Left cardiac atrium (tissue), 4 donors: ENCODE data around the gene WDFY4. TPM values are rescaled to one million over a fixed set of nuclear protein-coding genes. Genes with fewer than 3 reads are reported as not detected.

Experiments used
- ATAC-seq, 2 donors: fragments of 200-7000 bp; cut with Tn5 transposase; one replicate each; pipeline ENCODE4 v1.9.1; 2020; ENCODE audit warnings: mild to moderate bottlenecking in 2 of 2, moderate library complexity in 2 of 2
- DNase-seq: peaks from one replicate; pipeline ENCODE4 v3.0.0-alpha.2; 2020
- intact Hi-C, 2 donors: fragments of 100-400 bp; cut with DNase I; formaldehyde crosslinking; loops; one replicate each; pipeline versions ENCODE4 v1.14.1 to v1.15.1; 2022 to 2023
- total RNA-seq, 2 donors: library from RNA; stranded (reverse); fragmentation: NEBNext Ultra II Directional; extraction: Animal tissue kit (Norgen Biotek cat#: 25700); gene quantifications; one replicate each; pipeline ENCODE4 v1.2.1, GENCODE V29; 2021
- donor health status: DM: no; HTN: yes; CAD: no.
- donor health status: DM: no; HTN: yes; CAD: no; lungs with severe emphysema.
- donor health status: DM: yes; HTN: yes; CAD: no.
- donor health status: Dilated cardiomyopathy.

The WDFY4 gene
- total RNA-seq, 2 donors from 2014 or later = 2.6 to 3.8 TPM

- ATAC-seq = no peak
- intact Hi-C loops = loop anchor here in 1 of 2 donors (10.0 kb wide), 1 partner anchor 308 kb away; no protein-coding TSS in a partner anchor
- DNase-seq = no peak
Observed at GRCh38 chr10:48973065-48973464, 288.4 kb downstream of the WDFY4 start.

DNA sequence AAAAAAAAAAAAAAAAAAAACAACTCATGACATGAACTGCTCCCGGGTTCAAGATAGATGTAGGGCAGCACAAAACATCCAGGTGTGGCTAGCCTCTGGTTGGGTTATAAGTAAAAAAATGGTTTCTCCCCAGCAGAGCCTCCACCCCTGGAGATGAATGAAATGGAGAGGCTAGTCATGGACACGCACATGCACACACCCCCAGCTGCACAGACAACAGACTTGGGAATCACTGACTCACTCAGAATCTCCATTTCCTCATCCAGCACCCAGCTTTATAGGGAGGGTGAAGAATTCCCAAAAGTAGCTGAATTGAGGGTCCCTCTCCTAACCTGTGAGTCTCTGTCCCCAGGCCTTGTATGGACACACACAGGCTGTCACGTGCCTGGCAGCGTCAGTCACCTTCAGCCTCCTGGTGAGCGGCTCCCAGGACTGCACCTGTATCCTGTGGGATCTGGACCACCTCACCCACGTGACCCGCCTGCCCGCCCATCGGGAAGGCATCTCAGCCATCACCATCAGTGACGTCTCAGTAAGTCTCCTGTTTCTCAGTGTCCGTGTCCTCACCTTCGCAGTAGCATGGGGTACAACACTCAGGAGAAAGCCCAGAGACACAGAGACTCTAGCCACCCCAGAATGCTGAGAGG, 290.0 kb downstream of the WDFY4 start:
- intact Hi-C loops = loop anchor here (5.0 to 10.0 kb wide), 2 partner anchors 310 to 312 kb away; no protein-coding TSS in a partner anchor
- ATAC-seq (no peak), DNase-seq (no peak)

- ATAC-seq (peak; percentile 41 to 77), DNase-seq (no peak)
- intact Hi-C loops = loop anchor here (5.0 to 10.0 kb wide), 2 partner anchors 311 to 314 kb away; no protein-coding TSS in a partner anchor
Observed at GRCh38 chr10:48976196-48976595, 291.5 kb downstream of the WDFY4 start.

DNA sequence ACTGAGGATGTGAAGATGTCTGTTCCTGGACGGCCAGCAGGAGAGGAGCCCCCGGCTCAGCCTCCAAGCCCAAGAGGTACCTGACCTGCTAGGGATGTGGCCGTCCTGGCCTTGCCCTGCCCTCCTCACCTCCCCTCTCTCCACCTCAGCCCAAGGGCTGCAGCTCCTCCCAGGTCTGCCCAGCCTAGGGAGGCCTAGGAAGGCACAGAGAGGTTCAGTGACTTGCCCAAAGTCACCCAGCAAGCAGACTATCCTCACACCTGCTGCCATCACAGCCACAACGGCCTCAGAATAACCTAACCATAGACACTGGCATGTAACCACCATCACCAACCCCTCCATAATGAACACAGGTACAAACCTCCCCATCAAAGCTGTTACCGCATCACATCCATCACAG, 293.6 kb downstream of the WDFY4 start:
- ATAC-seq = no peak
- intact Hi-C loops = loop anchor here (5.0 to 10.0 kb wide), 2 partner anchors 314 to 316 kb away; no protein-coding TSS in a partner anchor
- no peak for DNase-seq

- DNase-seq (peak; percentile 72), ATAC-seq (peak; percentile 88)
- intact Hi-C loops = loop anchor here (2.0 to 5.0 kb wide), 2 partner anchors 179 to 181 kb away; no protein-coding TSS in a partner anchor
Observed at GRCh38 chr10:48981310-48981907, 296.7 kb downstream of the WDFY4 start.

DNA sequence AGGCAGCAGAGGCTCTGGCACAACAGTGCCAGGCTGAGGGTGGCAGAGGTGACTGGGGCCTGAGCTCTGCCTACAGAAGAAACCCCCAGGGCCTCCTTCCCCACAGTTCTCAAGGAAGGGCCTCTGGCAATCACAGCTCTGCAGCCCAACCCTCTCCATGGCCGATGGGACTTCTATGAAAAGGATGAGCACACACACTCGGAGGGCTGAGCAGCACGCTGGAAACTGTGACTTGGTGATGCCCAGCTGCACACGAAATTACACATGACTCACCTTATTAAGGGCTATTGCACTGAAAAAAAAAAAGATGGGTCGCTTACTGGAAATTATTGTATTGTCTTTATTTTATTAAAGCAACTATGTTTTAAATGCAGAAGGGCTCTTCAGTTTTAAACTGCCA, 297.9 kb downstream of the WDFY4 start:
- ATAC-seq (no peak), DNase-seq (no peak)
- intact Hi-C loops = loop anchor here in 1 of 2 donors (5.0 kb wide), 1 partner anchor 180 kb away; no protein-coding TSS in a partner anchor

GRCh38 chr10:48983648-48984351, 299.1 kb downstream of the WDFY4 start:
- no peak for DNase-seq
- intact Hi-C loops = loop anchor here in 1 of 2 donors (5.0 kb wide), 1 partner anchor 179 kb away; no protein-coding TSS in a partner anchor
- no peak for ATAC-seq

- intact Hi-C loops = no loop called here
- ATAC-seq (no peak), DNase-seq (no peak)
Observed at GRCh38 chr10:48985621-48986158, 301.0 kb downstream of the WDFY4 start.

DNA sequence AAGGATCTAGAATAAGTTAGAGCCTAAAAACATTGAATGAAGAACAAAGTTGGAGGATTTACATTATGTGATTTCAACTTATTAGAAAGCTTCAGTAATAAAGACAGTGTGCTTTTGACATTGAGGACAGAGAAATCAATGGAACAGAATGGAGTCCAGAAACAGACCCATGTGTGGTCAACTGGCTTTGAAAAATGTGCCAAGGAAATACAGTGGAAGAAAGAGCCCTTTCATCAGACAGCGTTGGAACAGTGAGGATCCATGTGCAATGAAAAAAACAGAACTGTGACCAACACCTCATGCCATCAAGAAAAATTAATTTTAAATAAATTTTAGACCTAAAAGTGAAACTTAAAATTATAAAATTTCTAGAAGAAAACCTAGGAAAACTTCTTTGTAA, 305.6 kb downstream of the WDFY4 start:
- intact Hi-C loops = no loop called here
- DNase-seq (no peak), ATAC-seq (no peak)

- no peak for DNase-seq
- intact Hi-C loops = no loop called here
- peak in 1 of 2 donors; percentile 25 for ATAC-seq
Observed at GRCh38 chr10:48993627-48994026, 309.0 kb downstream of the WDFY4 start.

DNA sequence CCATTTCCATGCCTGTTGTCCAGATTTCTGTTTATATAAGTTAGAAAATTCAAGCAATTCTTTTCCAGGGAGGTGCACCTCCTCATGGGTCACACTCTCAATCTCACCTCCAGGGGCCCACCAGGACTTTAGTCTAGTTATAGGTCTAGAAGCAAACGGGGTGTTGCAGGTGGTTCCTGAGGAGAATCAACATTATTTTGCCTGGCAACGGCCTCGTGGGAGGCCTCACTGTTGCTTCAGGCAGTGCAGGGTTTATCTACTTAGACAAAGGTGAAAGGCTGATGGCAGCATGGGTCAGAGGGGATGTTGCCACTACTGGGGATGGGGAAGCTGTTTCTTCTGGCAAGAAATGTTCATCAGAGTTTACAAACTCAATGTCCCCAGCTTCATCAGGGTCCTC, 311.7 kb downstream of the WDFY4 start:
- intact Hi-C loops = no loop called here
- DNase-seq = no peak
- ATAC-seq = no peak

GRCh38 chr10:48999346-48999745, 314.7 kb downstream of the WDFY4 start:
- no peak for DNase-seq
- ATAC-seq = no peak
- intact Hi-C loops = no loop called here

DNA sequence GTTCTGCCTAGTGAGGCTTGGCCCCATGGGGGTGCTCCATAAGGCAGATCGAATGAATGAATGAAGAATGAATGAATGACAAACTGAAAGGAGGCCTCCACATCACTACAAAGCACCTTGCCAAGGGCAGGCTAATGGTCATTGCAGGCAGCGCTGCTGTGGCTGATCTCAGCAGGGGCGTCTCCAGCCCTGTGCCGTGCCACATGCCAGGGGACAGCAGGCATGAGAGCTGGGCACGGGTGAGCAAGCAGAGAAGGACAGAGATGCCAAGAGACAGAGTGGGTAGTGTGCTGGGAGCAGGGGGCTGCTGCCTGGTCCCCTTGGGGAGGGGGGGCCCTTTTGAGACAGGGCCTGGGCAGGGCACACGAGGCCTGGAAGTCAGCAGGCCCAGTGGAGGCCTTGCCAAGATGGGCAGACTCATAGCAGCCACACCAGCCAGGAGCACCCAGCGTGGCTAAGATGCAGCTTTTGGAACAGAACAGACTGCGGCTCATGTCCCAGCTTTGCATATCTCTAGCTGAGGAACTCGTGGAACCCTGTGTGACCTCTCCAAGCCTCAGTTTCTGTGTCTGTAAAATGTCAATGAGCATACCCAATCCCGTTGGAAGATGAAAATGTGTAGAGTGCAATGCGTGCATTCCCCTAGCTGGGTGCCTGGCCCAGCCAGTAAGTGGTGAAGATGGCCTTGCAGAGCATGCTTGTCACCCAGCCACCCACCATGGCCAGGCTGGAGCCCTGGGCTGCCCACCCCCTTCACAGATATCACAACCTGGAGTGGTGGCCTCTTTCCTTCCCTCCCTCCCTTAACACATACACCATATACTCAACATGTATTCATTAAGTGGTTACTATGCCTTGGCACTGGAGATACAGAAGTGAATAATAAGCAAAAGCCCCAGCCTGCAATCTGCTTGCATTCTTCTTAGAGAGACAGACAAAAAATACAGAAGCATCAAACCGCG, 316.0 kb downstream of the WDFY4 start:
- intact Hi-C loops = no loop called here
- peak in 1 of 2 donors; percentile 10 for ATAC-seq
- no peak for DNase-seq

DNA sequence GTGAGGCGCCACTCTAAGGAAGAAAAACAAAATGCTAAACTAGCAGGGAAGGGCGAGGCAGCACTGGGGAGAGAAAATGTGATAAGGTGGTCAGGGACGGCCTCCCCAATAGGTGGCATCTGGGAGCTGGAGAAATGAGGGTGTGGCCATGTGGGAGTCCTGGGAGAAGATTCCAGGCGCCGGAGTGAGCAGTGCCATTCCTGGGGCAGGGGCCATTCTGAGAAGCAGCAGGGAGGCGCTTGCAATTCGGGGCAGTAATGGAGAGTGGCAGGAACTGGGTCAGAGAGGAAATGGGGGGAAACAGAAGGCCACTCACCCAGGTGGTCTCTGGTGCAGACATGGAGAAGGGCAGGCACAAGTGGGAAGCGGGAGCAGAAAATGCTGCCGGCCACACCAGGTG, 316.7 kb downstream of the WDFY4 start:
- peak; percentile 70 to 84 for ATAC-seq
- peak; percentile 44 for DNase-seq
- intact Hi-C loops = no loop called here

DNA sequence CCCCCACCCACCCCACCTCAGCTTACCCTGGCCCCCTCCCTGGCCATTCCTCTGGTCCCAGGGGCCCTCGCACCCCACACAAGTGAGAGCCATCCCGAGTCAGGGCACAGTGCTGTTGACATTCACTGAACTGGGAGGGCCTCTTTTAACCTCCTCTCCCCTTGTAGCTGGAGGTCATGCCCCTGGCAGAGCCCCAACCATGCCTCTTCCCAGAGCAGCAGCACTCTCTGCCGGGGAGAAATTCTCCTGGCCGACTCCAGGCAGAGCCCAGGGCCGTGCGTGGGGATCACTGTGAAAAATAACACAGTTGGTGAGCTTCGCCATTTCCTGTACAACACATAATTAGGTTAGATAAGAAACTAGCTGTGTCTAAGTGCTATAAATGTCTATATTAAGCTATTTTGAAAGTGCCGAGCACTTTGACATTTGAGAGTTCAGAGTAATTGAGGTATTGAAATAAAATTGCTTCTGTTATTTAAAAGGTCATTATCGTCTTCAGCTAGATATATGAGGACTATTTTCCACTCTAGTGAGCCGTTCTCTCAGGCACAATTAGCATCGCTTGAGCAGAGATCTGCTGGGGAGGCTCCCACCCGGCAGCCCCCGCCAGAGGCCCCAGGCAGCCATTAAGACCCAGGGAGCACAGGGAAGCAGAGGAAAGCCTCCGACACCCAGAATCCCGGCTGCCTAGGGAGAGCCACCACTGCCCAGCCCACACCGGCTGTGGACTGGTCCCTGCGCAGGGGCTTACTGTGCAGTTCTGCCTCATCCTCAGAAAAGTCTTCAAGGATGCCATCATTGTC, 317.4 kb downstream of the WDFY4 start:
- ATAC-seq (peak; percentile 82 to 92), DNase-seq (peak; percentile 58)
- intact Hi-C loops = no loop called here

GRCh38 chr10:49005270-49005669, 320.6 kb downstream of the WDFY4 start:
- no peak for ATAC-seq
- intact Hi-C loops = no loop called here

DNA sequence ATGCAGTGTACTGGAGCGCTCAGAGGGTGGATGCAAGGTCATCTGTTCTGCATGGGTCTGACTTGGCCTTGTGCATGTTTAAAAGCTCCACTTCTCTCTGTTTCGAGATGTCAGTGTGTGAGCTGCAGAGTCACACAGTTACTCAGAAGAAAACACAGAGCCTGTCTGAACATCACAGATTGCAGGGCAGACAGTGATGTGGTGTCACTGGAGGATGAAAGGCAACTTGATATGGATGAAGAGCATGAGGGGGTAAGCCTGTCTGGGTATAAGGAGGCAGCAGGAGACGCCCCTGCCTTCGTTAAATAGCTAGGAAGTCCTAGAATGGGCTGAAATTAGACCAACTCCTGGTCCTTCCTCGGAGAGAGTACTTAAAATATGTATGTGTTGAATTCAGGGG, 322.5 kb downstream of the WDFY4 start:
- intact Hi-C loops = no loop called here
- no peak for ATAC-seq

More at GRCh38 chr10:49005270-49005669, 320.6 kb downstream of the WDFY4 start:
- no peak for DNase-seq

GRCh38 chr10:49008091-49008490, 323.4 kb downstream of the WDFY4 start:
- peak; percentile 45 for DNase-seq
- intact Hi-C loops = no loop called here
- ATAC-seq = peak; percentile 70 to 88

More for the DNA sequence above, 322.5 kb downstream of the WDFY4 start:
- DNase-seq = no peak
